Fibroblast of skin of left biceps (primary cell): ENCODE measurements around the gene ADCY10.
"Not testable (repeated sequence)": the region's sequence is repeated elsewhere in the genome, so short reads cannot be mapped to it uniquely, and the experiment has no call there.

Experiments used
- DNase-seq, 2 experiments: peaks; one replicate each; pipeline ENCODE4 v3.0.0-alpha.2; 2013; ENCODE audit warnings: low read depth in 2 of 2

Gene ADCY10

DNA sequence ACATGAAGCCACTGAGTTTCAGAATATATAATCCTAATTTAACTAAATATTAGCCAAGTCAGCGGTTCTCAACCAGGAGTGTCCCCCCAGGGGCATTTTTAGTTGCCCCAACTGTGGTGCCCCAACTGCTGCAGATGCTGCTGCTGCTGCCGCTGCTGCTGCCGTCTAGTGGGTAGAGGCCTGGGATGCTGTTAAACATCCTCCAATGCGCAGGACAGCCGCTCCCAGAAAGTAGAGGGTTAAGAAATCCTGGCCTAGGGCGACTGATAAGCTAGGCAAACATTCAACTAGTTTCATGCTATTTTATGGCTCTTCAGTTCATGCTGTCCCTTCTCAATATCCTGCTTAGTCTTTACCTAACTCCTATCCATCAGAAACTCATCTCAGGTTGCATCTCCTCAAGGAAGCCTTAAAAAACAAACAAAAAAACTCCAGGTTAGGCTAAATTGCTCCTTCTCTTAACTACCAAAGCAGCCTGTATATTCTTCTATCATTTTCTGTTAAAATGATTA, 12.6 kb upstream of the ADCY10 start:
- DNase-seq, result no peak

- no peak for DNase-seq
These were observed 10.8 kb upstream of the ADCY10 start for GRCh38 chr1:167924543-167925231.

GRCh38 chr1:167924102-167924501, 10.2 kb upstream of the ADCY10 start:
- DNase-seq, result no peak

GRCh38 chr1:167923324-167924056, 9.6 kb upstream of the ADCY10 start:
- no peak for DNase-seq

GRCh38 chr1:167922611-167923074, 8.7 kb upstream of the ADCY10 start:
- DNase-seq, result no peak

- DNase-seq, result no peak
These were observed 8.1 kb upstream of the ADCY10 start for GRCh38 chr1:167922023-167922422.

- no peak for DNase-seq
These were observed 3.0 kb upstream of the ADCY10 start for GRCh38 chr1:167916766-167917511.

DNA sequence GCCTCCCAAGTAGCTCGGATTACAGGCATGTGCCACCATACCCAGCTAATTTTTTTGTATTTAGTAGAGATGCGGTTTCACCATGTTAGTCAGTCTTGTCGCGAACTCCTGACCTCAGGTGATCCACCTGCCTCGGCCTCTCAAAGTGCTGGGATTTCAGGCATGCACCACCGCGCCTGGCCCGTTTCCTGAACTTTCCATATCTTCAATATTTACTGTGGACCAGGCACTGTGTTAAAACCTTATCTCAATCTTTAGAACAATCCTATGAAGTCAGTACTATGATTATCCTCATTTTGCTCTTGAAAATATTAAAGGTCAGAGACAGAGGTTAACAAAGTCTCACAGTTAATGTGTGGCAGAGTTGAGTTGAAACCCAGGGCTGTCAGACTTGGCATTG, 1.6 kb upstream of the ADCY10 start:
- no peak for DNase-seq

- DNase-seq, result no peak
These were observed 1.6 kb downstream of the ADCY10 start for GRCh38 chr1:167912294-167912693.

DNA sequence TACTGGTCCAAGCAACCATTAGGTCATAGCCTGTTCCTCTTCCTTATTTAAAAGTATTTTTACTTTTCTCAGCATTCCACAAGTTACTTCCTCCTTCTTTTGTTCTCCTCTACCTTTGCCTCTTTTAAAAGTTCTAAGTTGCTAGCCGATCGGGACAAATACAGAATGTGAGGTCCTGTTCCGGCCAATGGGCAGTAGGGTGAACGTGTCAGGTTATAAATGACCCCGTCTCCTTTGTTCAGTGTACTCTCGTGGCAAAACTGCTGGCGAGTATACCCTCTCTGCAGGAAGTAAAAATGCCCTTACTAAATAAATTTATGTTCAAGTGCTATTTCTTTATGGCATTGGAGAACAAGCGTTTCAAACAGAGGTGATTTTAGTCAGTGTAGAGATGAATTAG, 2.5 kb downstream of the ADCY10 start:
- DNase-seq, result no peak

- DNase-seq, result no peak
These were observed 3.4 kb downstream of the ADCY10 start for GRCh38 chr1:167910530-167910929.

GRCh38 chr1:167909691-167910180, 4.2 kb downstream of the ADCY10 start:
- no peak for DNase-seq

GRCh38 chr1:167905671-167906070, 8.3 kb downstream of the ADCY10 start:
- DNase-seq, result no peak

GRCh38 chr1:167905182-167905581, 8.8 kb downstream of the ADCY10 start:
- no peak for DNase-seq

- no peak for DNase-seq
These were observed 9.2 kb downstream of the ADCY10 start for GRCh38 chr1:167904652-167905130.

DNA sequence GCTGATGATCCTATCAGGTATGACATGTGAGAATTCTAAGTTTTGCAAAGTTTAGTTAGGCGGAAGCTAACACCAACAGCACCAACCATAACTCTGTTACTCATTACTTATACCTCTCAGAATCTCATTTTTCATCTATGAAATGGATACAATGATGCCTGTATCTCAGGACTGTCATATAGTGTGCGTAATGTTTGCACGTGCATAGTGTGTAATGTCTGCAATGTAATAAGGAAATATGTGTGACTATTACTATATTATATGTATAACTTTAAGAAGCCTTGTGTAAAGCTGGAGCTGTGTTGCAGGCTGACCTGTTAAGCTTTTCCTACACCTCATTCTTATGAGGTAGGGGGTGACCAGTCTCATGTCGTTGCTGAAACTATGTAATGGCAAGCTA, 13.0 kb downstream of the ADCY10 start:
- no peak for DNase-seq

DNA sequence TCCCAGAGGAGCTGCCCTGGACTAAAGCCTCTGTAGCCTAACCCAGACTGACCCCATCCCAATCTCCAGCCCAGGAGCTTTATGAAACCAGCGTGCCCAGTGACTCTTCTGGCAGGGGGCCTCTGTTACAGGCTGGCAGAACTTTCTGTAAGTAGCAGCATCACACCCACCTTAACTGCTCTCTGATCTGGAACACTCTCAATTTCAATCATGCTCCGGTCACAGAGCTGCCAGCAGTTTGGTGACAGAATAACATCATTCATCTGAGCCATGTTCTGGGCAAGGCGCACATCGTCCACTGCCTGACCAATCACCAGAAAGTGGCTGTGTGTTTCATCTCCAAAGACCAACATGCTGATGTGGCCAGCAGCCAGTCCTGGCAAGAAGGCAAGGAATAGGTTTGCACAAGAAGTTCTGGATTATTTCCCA, 14.7 kb downstream of the ADCY10 start:
- no peak for DNase-seq

GRCh38 chr1:167898578-167899222, 15.2 kb downstream of the ADCY10 start:
- DNase-seq, result no peak

GRCh38 chr1:167893798-167894197, 20.1 kb downstream of the ADCY10 start:
- no peak for DNase-seq

DNA sequence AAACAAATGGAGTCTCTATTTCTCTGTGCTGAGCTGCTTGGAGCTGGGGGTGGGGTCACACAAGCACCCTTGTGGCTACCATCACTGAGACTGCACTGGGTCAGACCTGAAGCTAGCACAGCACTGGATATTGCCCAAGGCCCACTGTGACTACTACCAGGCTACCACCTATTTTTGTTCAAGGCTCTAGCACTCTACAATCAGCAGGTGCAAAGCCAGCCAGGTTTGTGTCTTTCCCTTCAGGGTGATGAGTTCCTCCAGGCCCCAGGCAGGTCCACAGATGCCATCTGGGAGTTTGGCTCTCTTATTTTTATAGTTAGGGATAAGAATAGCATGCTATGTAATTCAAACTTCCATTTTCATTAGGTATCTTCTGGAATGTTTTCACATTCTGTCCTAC, 23.5 kb downstream of the ADCY10 start:
- DNase-seq, result no peak

- DNase-seq, result not testable (repeated sequence)
These were observed 26.7 kb downstream of the ADCY10 start for GRCh38 chr1:167887187-167887586.

DNA sequence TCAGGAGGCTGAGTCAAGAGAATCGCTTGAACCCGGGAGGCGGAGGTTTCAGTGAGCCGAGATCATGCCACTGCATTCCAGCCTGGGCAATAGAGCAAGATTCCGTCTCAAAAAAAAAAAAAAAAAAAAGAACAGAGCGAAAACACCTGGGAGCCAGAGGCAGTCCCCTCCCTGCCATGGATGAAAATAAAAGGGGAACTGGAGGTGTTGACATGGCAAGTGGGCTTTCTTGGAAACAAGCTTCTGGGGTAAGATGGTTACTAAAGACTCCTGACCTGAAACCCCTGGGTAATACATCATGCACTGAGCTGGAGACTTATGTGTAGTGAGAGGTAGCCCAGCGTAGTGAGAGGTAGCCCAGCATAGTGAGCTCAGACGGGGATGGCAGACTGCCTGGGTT, 31.6 kb downstream of the ADCY10 start:
- no peak for DNase-seq
